Liver (tissue), 3 donors: Measurements from ENCODE around the gene PCNP.

Source experiments
- GABPA ChIP-seq, 2 donors: IDR thresholded peaks in 1 of 2; conservative IDR thresholded peaks in 1 of 2; 2 replicates each; pipeline ENCODE4 v1.6.1; 2016; ENCODE audit warnings: antibody characterized with exemption in 2 of 2, mild to moderate bottlenecking in 1 of 2, moderate library complexity in 1 of 2
- YY1 ChIP-seq: IDR thresholded peaks from 2 replicates; pipeline ENCODE4 v1.6.1; 2016; ENCODE audit warnings: antibody characterized with exemption, mild to moderate bottlenecking
- TF ChIP-seq, protein P1 (sequence below): fragments of 150-350 bp; IDR thresholded peaks from 2 replicates; pipeline ENCODE4 v1.5.1; 2017; ENCODE audit warnings: improper control_type of control experiment, low read depth, low read length; ENCODE audit not compliant: missing input control
- donor health status: healthy.
- donor health status: healthy.

DNA sequence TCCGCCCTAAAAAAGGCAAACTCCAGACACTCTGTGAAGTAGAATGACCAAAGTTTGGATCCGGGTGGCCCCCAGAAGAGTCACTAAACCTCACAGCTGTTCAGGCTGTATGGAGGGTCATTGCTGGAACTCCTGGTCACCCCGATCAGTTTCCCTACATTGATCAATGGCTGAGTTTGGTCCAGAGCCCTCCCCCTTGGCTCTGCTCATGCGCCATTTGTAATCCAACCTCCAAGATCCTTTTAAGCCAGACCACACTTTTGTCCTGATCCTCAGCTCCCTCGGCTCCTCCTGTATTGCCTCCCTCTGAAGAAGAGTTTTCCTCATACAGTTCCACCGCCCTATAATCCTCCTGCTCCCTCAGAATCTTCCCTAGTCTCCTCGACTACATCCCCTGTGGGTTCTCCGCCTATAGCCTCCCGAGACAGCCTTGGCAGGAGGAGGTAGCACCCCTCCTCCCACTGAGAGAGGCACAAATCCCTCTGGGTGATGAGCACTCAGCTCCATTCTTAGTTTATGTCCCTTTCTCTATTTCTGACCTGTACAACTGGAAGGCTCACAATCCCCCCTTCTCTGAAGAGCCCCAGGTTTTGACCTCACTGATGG is 60.7 kb downstream of the PCNP start:
- TF ChIP-seq, protein P1, sequence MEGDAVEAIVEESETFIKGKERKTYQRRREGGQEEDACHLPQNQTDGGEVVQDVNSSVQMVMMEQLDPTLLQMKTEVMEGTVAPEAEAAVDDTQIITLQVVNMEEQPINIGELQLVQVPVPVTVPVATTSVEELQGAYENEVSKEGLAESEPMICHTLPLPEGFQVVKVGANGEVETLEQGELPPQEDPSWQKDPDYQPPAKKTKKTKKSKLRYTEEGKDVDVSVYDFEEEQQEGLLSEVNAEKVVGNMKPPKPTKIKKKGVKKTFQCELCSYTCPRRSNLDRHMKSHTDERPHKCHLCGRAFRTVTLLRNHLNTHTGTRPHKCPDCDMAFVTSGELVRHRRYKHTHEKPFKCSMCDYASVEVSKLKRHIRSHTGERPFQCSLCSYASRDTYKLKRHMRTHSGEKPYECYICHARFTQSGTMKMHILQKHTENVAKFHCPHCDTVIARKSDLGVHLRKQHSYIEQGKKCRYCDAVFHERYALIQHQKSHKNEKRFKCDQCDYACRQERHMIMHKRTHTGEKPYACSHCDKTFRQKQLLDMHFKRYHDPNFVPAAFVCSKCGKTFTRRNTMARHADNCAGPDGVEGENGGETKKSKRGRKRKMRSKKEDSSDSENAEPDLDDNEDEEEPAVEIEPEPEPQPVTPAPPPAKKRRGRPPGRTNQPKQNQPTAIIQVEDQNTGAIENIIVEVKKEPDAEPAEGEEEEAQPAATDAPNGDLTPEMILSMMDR, result no peak
- no peak for TF ChIP-seq YY1
- no peak for TF ChIP-seq GABPA (IDR thresholded peaks at IDR 0.05 in 1 of 2, conservative IDR thresholded peaks at IDR 0.05 in 1 of 2)
